Testis (tissue), 3 donors: Measurements from ENCODE around the gene RAD17. TPM values are rescaled to one million over a fixed set of nuclear protein-coding genes. Genes with fewer than 3 reads are reported as not detected.

Source experiments
- DNase-seq: peaks from one replicate; pipeline ENCODE4 v3.0.0-alpha.2; 2019
- H3K27ac ChIP-seq, 2 donors: fragments of 200-600 bp; sonication (generic); one replicate each; pipeline ENCODE4 v1.5.1; 2019
- H3K27me3 ChIP-seq: fragments of 200-600 bp; sonication (generic); one replicate; pipeline ENCODE4 v1.5.1; 2019
- H3K36me3 ChIP-seq: fragments of 200-600 bp; sonication (generic); one replicate; pipeline ENCODE4 v1.5.1; 2017; ENCODE audit warnings: low read depth; ENCODE audit errors: missing control alignments
- H3K4me1 ChIP-seq: fragments of 200-600 bp; sonication (generic); one replicate; pipeline ENCODE4 v1.5.1; 2019
- H3K4me3 ChIP-seq, 2 donors: fragments of 200-600 bp; sonication (generic); one replicate each; pipeline ENCODE4 v1.5.1; 2017 to 2019
- H3K9me3 ChIP-seq: fragments of 200-600 bp; sonication (generic); one replicate; pipeline ENCODE4 v1.5.1; 2017
- POLR2A ChIP-seq: fragments of 450-650 bp; IDR thresholded peaks from one replicate; pipeline ENCODE4 v1.6.1; 2017; ENCODE audit warnings: antibody characterized with exemption, mild to moderate bottlenecking, moderate library complexity
- WGBS, 2 donors: methylation state at CpG; one replicate each; pipeline ENCODE4 v1.1.5; 2018; 5-methylcytosine and 5-hydroxymethylcytosine counted together
- intact Hi-C: fragments of 100-400 bp; cut with DNase I; formaldehyde crosslinking; loops from one replicate; pipeline ENCODE4 v1.15.1; 2023; ENCODE audit warnings: low total_unique reads
- polyA plus RNA-seq: library from polyadenylated mRNA; stranded (reverse); fragments of 350-450 nt; fragmentation: Illumina TruSeq; extraction: RNeasy Lipid Tissue Mini Kit (QIAGEN cat#74804); gene quantifications from one replicate; pipeline ENCODE4 v1.2.3, GENCODE V29; 2014; ENCODE audit warnings: low read depth, low replicate concordance; ENCODE audit not compliant: insufficient read depth
- total RNA-seq, 2 donors: library from RNA; depleted of rRNA; stranded (reverse); fragments of >200 nt; gene quantifications; one replicate each; pipeline ENCODE4 v1.2.3, GENCODE V29; 2016
- TF ChIP-seq, protein P1 (sequence below), 3 experiments: fragments of 450-650 bp in 2 of 3; fragments of 200-600 bp in 1 of 3; sonication (generic) in 1 of 3; IDR thresholded peaks; one replicate each; pipeline ENCODE4 v1.5.1; 2016 to 2019; ENCODE audit warnings: antibody characterized with exemption in 3 of 3, mild to moderate bottlenecking in 2 of 3, moderate library complexity in 1 of 3

RAD17 gene
- total and polyA plus RNA-seq, 3 donors from 2014 or later, result 69.4 to 88.2 (median 75.9) TPM

DNA sequence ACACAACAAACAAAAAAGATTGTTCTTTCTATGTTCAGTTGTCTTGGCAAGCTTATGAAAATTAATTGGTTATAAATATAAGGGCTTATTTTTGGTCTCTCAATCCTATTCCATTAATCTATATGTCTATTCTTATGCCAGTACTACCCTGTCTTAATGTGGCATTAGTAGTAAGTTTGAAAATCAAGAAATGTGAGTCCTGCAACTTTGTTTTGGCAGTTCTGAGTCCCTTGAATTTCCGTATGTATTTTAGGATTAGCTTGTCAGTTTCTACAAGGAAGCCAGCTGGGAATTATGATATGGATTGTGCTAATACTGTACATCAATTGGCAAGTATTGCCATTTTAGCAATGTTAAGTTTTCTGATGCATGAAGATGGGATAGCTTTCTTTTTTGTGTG lies 26.5 kb upstream of the RAD17 start:
- no peak for DNase-seq
- no peak overlapping the region for H3K4me3 ChIP-seq
- 69 to 71% methylated on average over 1 of the region's 1 CpG for WGBS, 2 donors
- H3K4me1 ChIP-seq, result no peaks in the 10 kb centered on the region
- H3K9me3 ChIP-seq, result no peaks in the 10 kb centered on the region
- no peak overlapping the region for H3K27ac ChIP-seq
- no peaks in the 10 kb centered on the region for H3K27me3 ChIP-seq
- no peaks in the 10 kb centered on the region for H3K36me3 ChIP-seq
- intact Hi-C loops, result no loop called here
- TF ChIP-seq POLR2A, result no peak
- TF ChIP-seq, protein P1, sequence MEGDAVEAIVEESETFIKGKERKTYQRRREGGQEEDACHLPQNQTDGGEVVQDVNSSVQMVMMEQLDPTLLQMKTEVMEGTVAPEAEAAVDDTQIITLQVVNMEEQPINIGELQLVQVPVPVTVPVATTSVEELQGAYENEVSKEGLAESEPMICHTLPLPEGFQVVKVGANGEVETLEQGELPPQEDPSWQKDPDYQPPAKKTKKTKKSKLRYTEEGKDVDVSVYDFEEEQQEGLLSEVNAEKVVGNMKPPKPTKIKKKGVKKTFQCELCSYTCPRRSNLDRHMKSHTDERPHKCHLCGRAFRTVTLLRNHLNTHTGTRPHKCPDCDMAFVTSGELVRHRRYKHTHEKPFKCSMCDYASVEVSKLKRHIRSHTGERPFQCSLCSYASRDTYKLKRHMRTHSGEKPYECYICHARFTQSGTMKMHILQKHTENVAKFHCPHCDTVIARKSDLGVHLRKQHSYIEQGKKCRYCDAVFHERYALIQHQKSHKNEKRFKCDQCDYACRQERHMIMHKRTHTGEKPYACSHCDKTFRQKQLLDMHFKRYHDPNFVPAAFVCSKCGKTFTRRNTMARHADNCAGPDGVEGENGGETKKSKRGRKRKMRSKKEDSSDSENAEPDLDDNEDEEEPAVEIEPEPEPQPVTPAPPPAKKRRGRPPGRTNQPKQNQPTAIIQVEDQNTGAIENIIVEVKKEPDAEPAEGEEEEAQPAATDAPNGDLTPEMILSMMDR (IDR thresholded peaks at IDR 0.05), result no peak

DNA sequence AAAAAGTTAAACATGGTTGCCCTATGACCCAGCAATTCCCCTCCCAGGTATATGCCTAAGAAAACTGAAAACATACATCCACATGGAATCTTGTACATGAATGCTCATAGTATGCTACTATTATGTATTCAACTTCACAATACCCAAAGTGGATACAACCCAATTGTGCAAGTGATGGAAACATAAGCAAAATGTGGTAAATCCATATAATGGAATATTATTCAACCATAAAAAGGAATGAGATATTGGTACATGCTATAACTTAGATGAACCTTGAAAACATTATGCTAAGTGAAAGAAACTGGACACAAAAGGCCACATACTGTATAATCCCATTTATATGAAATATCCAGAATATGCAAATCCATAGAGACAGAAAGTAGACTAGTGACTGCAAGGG lies 19.0 kb upstream of the RAD17 start:
- no peaks in the 10 kb centered on the region for H3K27me3 ChIP-seq
- H3K36me3 ChIP-seq, result no peaks in the 10 kb centered on the region
- no peak overlapping the region for H3K27ac ChIP-seq
- H3K4me3 ChIP-seq, result no peak overlapping the region
- no peak for DNase-seq
- TF ChIP-seq POLR2A, result no peak
- H3K9me3 ChIP-seq, result no peaks in the 10 kb centered on the region
- intact Hi-C loops, result no loop called here
- H3K4me1 ChIP-seq, result no peaks in the 10 kb centered on the region

GRCh38 chr5:69359699-69360098 lies 9.9 kb upstream of the RAD17 start:
- WGBS, 2 donors, result 59 to 71% methylated on average over 3 of the region's 3 CpGs
- Histone ChIP-seq H3K4me3 (no peak overlapping the region), H3K36me3 (no peaks in the 10 kb centered on the region), H3K27ac (no peak overlapping the region), H3K27me3 (no peaks in the 10 kb centered on the region), H3K4me1 (no peaks in the 10 kb centered on the region), H3K9me3 (no peaks in the 10 kb centered on the region)
- TF ChIP-seq POLR2A, result no peak
- TF ChIP-seq, protein P1 (IDR thresholded peaks at IDR 0.05), result no peak
- intact Hi-C loops, result no loop called here
- DNase-seq, result no peak

DNA sequence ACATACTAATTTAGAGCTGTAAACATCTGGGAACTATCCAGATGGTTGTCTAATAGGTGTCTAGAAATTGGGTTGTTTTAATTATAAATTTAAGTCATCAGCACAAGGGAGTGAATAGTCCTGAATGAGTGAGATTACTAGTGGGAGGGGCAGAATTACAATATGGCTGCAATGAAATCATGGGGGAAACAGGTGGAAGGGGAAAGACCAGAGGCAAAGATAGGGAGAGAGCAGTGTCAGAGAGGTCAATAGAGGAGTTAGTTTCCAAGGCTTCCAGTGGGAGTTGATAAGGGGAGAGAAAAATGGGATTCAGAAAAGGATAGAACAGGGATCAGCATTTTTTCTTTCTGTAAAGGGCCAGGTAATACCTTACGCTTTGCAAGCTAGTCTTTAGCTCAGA lies 9.2 kb upstream of the RAD17 start:
- 78 to 100% methylated on average over 1 of the region's 1 CpG for WGBS, 2 donors
- Histone ChIP-seq H3K36me3 (no peaks in the 10 kb centered on the region), H3K27me3 (no peaks in the 10 kb centered on the region), H3K27ac (no peak overlapping the region), H3K9me3 (no peaks in the 10 kb centered on the region), H3K4me3 (no peak overlapping the region), H3K4me1 (no peaks in the 10 kb centered on the region)
- DNase-seq, result no peak
- TF ChIP-seq POLR2A, result no peak
- TF ChIP-seq, protein P1 (IDR thresholded peaks at IDR 0.05), result no peak
- intact Hi-C loops, result no loop called here

GRCh38 chr5:69364414-69364813 lies 5.2 kb upstream of the RAD17 start:
- TF ChIP-seq, protein P1 (IDR thresholded peaks at IDR 0.05), result no peak
- no peak for TF ChIP-seq POLR2A
- no peaks in the 10 kb centered on the region for H3K9me3 ChIP-seq
- H3K36me3 ChIP-seq, result no peaks in the 10 kb centered on the region
- no peak overlapping the region for H3K4me3 ChIP-seq
- H3K4me1 ChIP-seq, result peaks cover 11% of the 10 kb centered on the region
- no peak for DNase-seq
- H3K27ac ChIP-seq, result no peak overlapping the region
- intact Hi-C loops, result no loop called here
- no peaks in the 10 kb centered on the region for H3K27me3 ChIP-seq
- WGBS, 2 donors, result 59 to 64% methylated on average over 3 of the region's 3 CpGs
